ENCODE measurements around the gene FAM217A. TPM values are rescaled to one million over a fixed set of nuclear protein-coding genes. Genes with fewer than 3 reads are reported as not detected.

The FAM217A gene
- total and polyA plus RNA-seq, 9 of the 15 experiments (the other 6 are each of a cell fraction or from before 2014, with no cell fraction given): not detected

- TF ChIP-seq STAT5B (CRISPR knock-in tag; IDR thresholded peaks at IDR 0.05): no peak
- no peak for TF ChIP-seq ETS1 (conservative IDR thresholded peaks at IDR 0.05; ENCODE audit: control insufficient read depth, low read depth, low read length)
- TF ChIP-seq CTCF (IDR thresholded peaks at IDR 0.05 in 2 of 3, conservative IDR thresholded peaks at IDR 0.05 in 1 of 3; ENCODE audit: insufficient read depth in 2 of 3, low read depth in 1 of 3, low read length in 3 of 3): peak; percentile 29 to 42 (median 31); a peak in 3 of 6 replicates
- TF ChIP-seq ZNF695 (CRISPR knock-in tag; IDR thresholded peaks at IDR 0.05): no peak
- no peak for TF ChIP-seq NCOA6 (IDR thresholded peaks at IDR 0.05)
- TF ChIP-seq ZNF764 (CRISPR knock-in tag; IDR thresholded peaks at IDR 0.05; ENCODE audit: low read depth): no peak
- TF ChIP-seq MEF2A (IDR thresholded peaks at IDR 0.05; ENCODE audit: control insufficient read depth, low read depth, low read length): no peak; the same call in 1 of the 2 replicates
- TF ChIP-seq HINFP (tag; conservative IDR thresholded peaks at IDR 0.05; ENCODE audit: low read depth): no peak
- TF ChIP-seq SMC3 (conservative IDR thresholded peaks at IDR 0.05; ENCODE audit: insufficient read depth, low read depth, low read length): 0 out of 2 replicates have a peak, but pooled peaks have one; percentile 12
- TF ChIP-seq TAL1 (IDR thresholded peaks at IDR 0.05): 0 out of 2 replicates have a peak, but pooled peaks have one; percentile 4
- TF ChIP-seq ZBTB11 (CRISPR knock-in tag; IDR thresholded peaks at IDR 0.05): no peak
- TF ChIP-seq GATAD2A (IDR thresholded peaks at IDR 0.05): no peak
- TF ChIP-seq NFYB (IDR thresholded peaks at IDR 0.05; ENCODE audit: extremely low read depth, insufficient read length): no peak
- no peak for TF ChIP-seq ETS2 (tag; IDR thresholded peaks at IDR 0.05; ENCODE audit: borderline replicate concordance, poor library complexity, severe bottlenecking)
- TF ChIP-seq ZNF436 (CRISPR knock-in tag; IDR thresholded peaks at IDR 0.05): no peak
- TF ChIP-seq TBP (optimal IDR thresholded peaks at IDR 0.05; ENCODE audit: low read depth, low read length): no peak
Measured at GRCh38 chr6:4125933-4126864, 47.3 kb upstream of the FAM217A start (continued).
